GM12892 (cell line): ENCODE data around the gene LCE6A.

Experiments used
- POLR2A ChIP-seq: IDR thresholded peaks from 2 replicates; pipeline ENCODE4 v1.6.1; 2011; ENCODE audit warnings: low read depth, low read length, control low read depth
- POLR2AphosphoS5 ChIP-seq: IDR thresholded peaks from 2 replicates; pipeline ENCODE4 v1.6.1; 2011; ENCODE audit warnings: low read depth, low read length, control low read depth
- TAF1 ChIP-seq: IDR thresholded peaks from 2 replicates; pipeline ENCODE4 v1.6.1; 2011; ENCODE audit warnings: low read depth, mild to moderate bottlenecking, control low read depth, low read length, borderline replicate concordance

GRCh38 chr1:152827173-152827572 lies 15.5 kb upstream of the LCE6A start, which contains the start of gene LCE1A:
- TF ChIP-seq TAF1 (no peak), POLR2A (no peak), POLR2AphosphoS5 (no peak)
